AG09319 (cell line): Measurements from ENCODE around the gene VN1R5.

Source experiments
- DNase-seq: peaks from one replicate; pipeline ENCODE4 v3.0.0-alpha.2; 2010; ENCODE audit warnings: low read depth; ENCODE audit errors: extremely low read depth
- TF ChIP-seq, protein P1 (sequence below): IDR thresholded peaks from 2 replicates; pipeline ENCODE4 v1.5.1; 2011; ENCODE audit warnings: low read depth, mild to moderate bottlenecking, inconsistent platforms, low read length, moderate library complexity

The VN1R5 gene

DNA sequence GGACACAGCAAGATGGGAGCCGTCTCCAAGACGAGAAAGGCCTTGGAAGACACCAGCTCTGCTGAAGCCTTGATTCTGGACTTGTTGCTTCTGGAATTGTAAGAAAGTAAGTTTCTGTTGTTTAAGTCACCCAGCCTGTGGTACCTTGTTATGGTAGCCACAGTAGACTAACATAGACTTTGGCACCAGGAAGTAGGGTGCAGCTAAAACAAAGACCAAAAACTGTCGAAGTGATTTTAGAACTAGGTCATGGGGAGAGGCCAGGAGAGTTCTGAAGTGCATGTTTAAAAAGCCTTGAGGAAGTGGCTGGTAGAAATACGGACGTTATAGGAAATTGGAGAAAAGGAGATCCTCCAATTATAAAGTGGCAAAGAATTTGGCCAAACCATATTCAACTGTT, 47.3 kb downstream of the VN1R5 start:
- TF ChIP-seq, protein P1, sequence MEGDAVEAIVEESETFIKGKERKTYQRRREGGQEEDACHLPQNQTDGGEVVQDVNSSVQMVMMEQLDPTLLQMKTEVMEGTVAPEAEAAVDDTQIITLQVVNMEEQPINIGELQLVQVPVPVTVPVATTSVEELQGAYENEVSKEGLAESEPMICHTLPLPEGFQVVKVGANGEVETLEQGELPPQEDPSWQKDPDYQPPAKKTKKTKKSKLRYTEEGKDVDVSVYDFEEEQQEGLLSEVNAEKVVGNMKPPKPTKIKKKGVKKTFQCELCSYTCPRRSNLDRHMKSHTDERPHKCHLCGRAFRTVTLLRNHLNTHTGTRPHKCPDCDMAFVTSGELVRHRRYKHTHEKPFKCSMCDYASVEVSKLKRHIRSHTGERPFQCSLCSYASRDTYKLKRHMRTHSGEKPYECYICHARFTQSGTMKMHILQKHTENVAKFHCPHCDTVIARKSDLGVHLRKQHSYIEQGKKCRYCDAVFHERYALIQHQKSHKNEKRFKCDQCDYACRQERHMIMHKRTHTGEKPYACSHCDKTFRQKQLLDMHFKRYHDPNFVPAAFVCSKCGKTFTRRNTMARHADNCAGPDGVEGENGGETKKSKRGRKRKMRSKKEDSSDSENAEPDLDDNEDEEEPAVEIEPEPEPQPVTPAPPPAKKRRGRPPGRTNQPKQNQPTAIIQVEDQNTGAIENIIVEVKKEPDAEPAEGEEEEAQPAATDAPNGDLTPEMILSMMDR: no peak
- no peak for DNase-seq

DNA sequence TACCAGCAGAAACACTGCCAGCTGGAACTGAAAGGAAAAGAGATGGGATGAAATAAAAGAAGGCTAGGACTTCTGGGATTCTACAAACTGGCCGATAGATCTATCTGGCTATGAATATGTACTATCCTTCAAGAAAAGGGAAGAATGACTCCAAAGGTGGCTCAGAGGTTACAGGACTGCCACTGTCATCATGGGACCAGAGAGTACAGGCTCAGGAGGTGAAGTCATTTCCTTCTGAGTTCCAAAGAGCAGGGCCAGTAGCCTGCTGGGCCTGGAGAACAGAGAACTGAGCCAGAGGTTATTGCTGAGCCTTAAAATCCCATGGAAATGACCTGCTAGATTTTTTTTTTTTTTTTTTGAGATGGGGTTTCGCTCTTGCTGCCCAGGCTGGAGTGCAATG, 48.2 kb downstream of the VN1R5 start:
- no peak for DNase-seq
- TF ChIP-seq, protein P1: no peak
